Tibial artery (tissue), 4 donors: ENCODE measurements around the gene EID3.
A peak's percentile ranks its signal among the peaks of the same experiment; 100 is the strongest.

Experiments
- DNase-seq, 2 donors: peaks; one replicate each; pipeline ENCODE4 v3.0.0-alpha.2; 2019
- H3K27ac ChIP-seq, 2 donors: fragments of 200-600 bp; sonication (generic) in 1 of 2; 1 replicate in 1 of 2; 2 replicates in 1 of 2; pipeline ENCODE4 v1.5.1; 2018 to 2019; ENCODE audit warnings: mild to moderate bottlenecking in 1 of 2
- H3K27me3 ChIP-seq, 2 donors: fragments of 200-600 bp; sonication (generic) in 1 of 2; one replicate each; pipeline versions ENCODE4 v1.5.1 to v1.6.0; 2016 to 2019
- H3K36me3 ChIP-seq, 3 donors: fragments of 200-600 bp; sonication (generic) in 2 of 3; one replicate each; pipeline ENCODE4 v1.5.1; 2016 to 2019; ENCODE audit warnings: mild to moderate bottlenecking in 2 of 3
- H3K4me1 ChIP-seq, 4 donors: fragments of 200-600 bp; sonication (generic) in 2 of 4; 1 replicate in 3 of 4; 2 replicates in 1 of 4; pipeline ENCODE4 v1.5.1; 2016 to 2019
- H3K4me3 ChIP-seq, 2 donors: fragments of 200-600 bp; sonication (generic) in 1 of 2; 1 replicate in 1 of 2; 2 replicates in 1 of 2; pipeline ENCODE4 v1.5.1; 2018 to 2019; ENCODE audit warnings: mild to moderate bottlenecking in 2 of 2
- H3K9me3 ChIP-seq, 3 donors: fragments of 200-600 bp; sonication (generic) in 1 of 3; one replicate each; pipeline ENCODE4 v1.5.1; 2016 to 2019
- intact Hi-C: fragments of 100-400 bp; cut with DNase I; formaldehyde crosslinking; loops from one replicate; pipeline ENCODE4 v1.15.0; 2023; ENCODE audit warnings: low total_unique reads
- TF ChIP-seq, protein P1 (sequence below), 2 experiments: fragments of 200-600 bp in 1 of 2; fragments of 450-650 bp in 1 of 2; IDR thresholded peaks; one replicate each; pipeline ENCODE4 v1.5.1; 2017 to 2019; ENCODE audit warnings: antibody characterized with exemption in 2 of 2, mild to moderate bottlenecking in 1 of 2, moderate library complexity in 1 of 2

EID3 gene

DNA sequence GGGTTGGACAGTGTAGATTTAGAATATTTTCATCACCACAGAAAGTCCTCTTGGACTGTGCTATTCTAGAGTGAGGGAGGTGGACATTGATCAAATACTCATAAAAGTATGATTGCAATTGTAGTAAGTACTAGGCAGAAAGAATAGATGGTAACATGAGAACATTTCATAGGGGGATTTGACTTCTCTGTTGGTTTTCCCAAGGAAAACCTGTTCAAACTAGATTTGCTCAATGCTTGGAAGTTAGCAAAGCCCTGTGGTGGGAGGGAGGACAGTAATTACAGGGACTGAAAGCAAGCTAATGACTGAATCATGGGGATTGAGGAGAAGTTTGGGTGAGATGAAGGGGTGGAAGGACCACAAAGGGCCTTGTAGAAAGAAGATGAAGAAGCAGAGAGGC is 24.4 kb upstream of the EID3 start:
- TF ChIP-seq, protein P1, sequence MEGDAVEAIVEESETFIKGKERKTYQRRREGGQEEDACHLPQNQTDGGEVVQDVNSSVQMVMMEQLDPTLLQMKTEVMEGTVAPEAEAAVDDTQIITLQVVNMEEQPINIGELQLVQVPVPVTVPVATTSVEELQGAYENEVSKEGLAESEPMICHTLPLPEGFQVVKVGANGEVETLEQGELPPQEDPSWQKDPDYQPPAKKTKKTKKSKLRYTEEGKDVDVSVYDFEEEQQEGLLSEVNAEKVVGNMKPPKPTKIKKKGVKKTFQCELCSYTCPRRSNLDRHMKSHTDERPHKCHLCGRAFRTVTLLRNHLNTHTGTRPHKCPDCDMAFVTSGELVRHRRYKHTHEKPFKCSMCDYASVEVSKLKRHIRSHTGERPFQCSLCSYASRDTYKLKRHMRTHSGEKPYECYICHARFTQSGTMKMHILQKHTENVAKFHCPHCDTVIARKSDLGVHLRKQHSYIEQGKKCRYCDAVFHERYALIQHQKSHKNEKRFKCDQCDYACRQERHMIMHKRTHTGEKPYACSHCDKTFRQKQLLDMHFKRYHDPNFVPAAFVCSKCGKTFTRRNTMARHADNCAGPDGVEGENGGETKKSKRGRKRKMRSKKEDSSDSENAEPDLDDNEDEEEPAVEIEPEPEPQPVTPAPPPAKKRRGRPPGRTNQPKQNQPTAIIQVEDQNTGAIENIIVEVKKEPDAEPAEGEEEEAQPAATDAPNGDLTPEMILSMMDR (IDR thresholded peaks at IDR 0.05): no peak
- no peak for DNase-seq
- Histone ChIP-seq H3K27ac (no peak overlapping the region), H3K27me3 (no peaks in the 10 kb centered on the region), H3K4me3 (no peak overlapping the region), H3K9me3 (no peaks in the 10 kb centered on the region), H3K4me1 (peaks cover 0 to 21% (median 7%) of the 10 kb centered on the region in 4 donors), H3K36me3 (no peaks in the 10 kb centered on the region)
- intact Hi-C loops: no loop called here

DNA sequence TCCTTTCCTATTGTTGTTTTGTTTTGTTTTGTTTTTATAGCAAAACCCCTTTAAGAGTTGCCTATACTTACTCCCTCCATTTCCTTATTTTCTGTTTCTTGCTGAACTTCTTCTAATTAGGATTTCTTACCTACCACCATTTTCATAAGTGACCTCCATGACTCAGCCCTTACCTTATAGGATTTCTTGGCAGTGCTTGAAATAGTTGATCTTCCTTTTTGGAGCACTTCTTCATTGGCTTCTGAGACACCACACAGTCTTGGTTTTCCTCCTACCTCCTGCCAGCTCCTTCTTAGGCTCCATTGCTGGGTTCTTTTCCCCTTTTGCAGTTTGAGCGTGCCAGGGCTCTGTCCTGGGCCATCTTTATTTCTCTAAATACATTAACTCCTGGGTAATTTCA is 23.4 kb upstream of the EID3 start:
- H3K27ac ChIP-seq: peak overlapping the region; percentile 21 to 45
- TF ChIP-seq, protein P1 (IDR thresholded peaks at IDR 0.05): no peak
- intact Hi-C loops: no loop called here
- no peaks in the 10 kb centered on the region for H3K9me3 ChIP-seq
- H3K36me3 ChIP-seq: no peaks in the 10 kb centered on the region
- H3K4me1 ChIP-seq: peaks cover 0 to 27% (median 7%) of the 10 kb centered on the region in 4 donors
- no peak overlapping the region for H3K4me3 ChIP-seq
- H3K27me3 ChIP-seq: no peaks in the 10 kb centered on the region
- no peak for DNase-seq

DNA sequence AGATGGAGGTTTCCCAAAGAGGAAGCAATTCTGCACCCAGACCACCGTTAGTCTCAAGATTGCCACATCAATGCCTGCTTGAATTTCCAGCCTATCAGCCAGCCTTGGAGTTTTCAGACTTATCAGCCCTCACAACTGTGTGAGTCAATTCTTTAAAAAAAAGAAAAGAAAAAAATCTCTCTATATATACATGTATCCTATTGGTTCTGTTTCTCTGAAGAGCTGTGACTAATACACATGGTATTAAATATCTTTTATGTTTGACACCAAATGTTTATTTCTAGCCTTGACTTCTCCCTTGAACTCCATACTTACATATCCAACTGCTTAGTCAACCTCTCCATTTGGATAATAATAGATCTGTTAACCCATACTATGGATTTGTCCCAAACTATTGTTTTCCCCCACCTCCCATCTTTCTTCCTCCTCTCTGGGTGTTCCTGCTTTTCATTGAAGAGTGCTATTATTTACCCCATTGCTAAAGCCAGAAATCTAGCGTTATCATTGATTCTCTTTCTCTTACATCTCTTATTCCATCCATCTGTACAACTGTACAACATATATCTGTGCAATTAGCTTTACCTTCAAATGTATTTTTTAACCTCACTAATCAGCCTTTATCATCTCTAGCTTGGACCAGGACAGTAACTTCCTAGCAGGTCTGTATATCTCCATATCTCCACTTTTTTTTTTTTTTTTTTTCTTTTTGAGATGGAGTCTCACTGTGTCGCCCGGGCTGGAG is 22.7 kb upstream of the EID3 start:
- no peak for DNase-seq
- H3K27ac ChIP-seq: peak overlapping the region in 1 of 2 donors; percentile 45
- no peaks in the 10 kb centered on the region for H3K36me3 ChIP-seq
- no peaks in the 10 kb centered on the region for H3K9me3 ChIP-seq
- intact Hi-C loops: no loop called here
- TF ChIP-seq, protein P1 (IDR thresholded peaks at IDR 0.05): no peak
- no peaks in the 10 kb centered on the region for H3K27me3 ChIP-seq
- H3K4me3 ChIP-seq: no peak overlapping the region
- H3K4me1 ChIP-seq: peaks cover 0 to 34% (median 9%) of the 10 kb centered on the region in 4 donors

DNA sequence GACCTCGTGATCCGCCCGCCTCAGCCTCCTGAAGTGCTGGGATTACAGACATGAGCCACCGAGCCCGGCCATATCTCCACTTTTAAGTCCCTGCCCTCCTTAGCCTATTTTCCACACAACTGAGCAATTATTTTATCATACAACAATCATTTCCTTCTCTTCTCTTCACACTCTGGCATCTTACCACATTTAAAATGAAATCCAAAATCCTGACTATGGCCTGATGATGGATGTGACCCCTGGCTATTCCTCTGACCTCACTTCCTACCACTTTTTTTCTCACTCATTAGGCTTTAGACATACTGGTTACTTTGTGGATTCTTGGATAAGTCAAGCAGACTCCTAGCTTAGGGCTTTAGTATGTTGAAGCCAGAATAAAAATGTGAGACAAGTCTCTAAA is 21.9 kb upstream of the EID3 start:
- no peak for DNase-seq
- H3K27me3 ChIP-seq: no peaks in the 10 kb centered on the region
- no peaks in the 10 kb centered on the region for H3K36me3 ChIP-seq
- intact Hi-C loops: no loop called here
- H3K4me1 ChIP-seq: peaks cover 0 to 34% (median 12%) of the 10 kb centered on the region in 4 donors
- H3K9me3 ChIP-seq: no peaks in the 10 kb centered on the region
- no peak overlapping the region for H3K4me3 ChIP-seq
- peak overlapping the region in 1 of 2 donors; percentile 50 for H3K27ac ChIP-seq
- TF ChIP-seq, protein P1 (IDR thresholded peaks at IDR 0.05): no peak

DNA sequence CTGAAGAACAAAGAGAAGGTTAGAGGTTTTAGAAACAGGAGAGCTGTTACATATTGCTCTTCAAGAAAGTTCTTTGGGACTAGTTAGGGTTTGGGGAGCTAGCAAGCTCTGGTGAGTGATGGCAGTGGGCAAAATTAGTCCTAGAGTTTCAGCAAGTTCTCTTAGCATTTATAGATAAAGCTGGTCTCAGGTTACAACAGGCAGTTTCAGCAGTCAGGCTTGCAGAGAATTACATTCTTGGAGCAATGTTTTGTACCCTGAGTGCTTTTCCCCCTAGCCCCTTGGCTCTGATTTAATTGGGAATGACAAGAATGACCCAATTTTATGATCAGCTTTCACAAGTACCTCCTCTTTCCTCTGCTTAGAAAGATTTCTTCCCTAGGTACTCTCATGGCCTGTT is 21.4 kb upstream of the EID3 start:
- no peak for DNase-seq
- Histone ChIP-seq H3K4me1 (peaks cover 0 to 35% (median 12%) of the 10 kb centered on the region in 4 donors), H3K27ac (peak overlapping the region in 1 of 2 donors; percentile 50), H3K4me3 (no peak overlapping the region), H3K9me3 (no peaks in the 10 kb centered on the region), H3K36me3 (no peaks in the 10 kb centered on the region), H3K27me3 (no peaks in the 10 kb centered on the region)
- intact Hi-C loops: no loop called here
- TF ChIP-seq, protein P1 (IDR thresholded peaks at IDR 0.05): no peak
